ENCODE results near the gene RASSF8.

- TF ChIP-seq CTCF (IDR thresholded peaks at IDR 0.05; ENCODE audit: low read depth, low read length, poor library complexity, severe bottlenecking), result no peak
- no peak for TF ChIP-seq EZH2phosphoT487 (IDR thresholded peaks at IDR 0.05; ENCODE audit: borderline replicate concordance, low read length)
Observed at GRCh38 chr12:25982416-25982815, 23.9 kb downstream of the RASSF8 start.

Data from DOHH2 (cell line).